Retinal pigment epithelial cell (primary cell): ENCODE data around the gene ZNF573.
A peak's percentile ranks its signal among the peaks of the same experiment; 100 is the strongest.
"Not testable (repeated sequence)": the region's sequence is repeated elsewhere in the genome, so short reads cannot be mapped to it uniquely, and the experiment has no call there.

Experiments
- DNase-seq: peaks from one replicate; pipeline ENCODE4 v3.0.0-alpha.2; 2010; ENCODE audit warnings: low read depth
- H3K4me3 ChIP-seq: 2 replicates; pipeline ENCODE4 v1.5.1; 2011; ENCODE audit warnings: mild to moderate bottlenecking, low read length, control low read depth, moderate library complexity
- TF ChIP-seq, protein P1 (sequence below): conservative IDR thresholded peaks from 2 replicates; pipeline ENCODE4 v1.5.1; 2011; ENCODE audit warnings: low read depth, low read length, control low read depth, inconsistent platforms

ZNF573 gene

DNA sequence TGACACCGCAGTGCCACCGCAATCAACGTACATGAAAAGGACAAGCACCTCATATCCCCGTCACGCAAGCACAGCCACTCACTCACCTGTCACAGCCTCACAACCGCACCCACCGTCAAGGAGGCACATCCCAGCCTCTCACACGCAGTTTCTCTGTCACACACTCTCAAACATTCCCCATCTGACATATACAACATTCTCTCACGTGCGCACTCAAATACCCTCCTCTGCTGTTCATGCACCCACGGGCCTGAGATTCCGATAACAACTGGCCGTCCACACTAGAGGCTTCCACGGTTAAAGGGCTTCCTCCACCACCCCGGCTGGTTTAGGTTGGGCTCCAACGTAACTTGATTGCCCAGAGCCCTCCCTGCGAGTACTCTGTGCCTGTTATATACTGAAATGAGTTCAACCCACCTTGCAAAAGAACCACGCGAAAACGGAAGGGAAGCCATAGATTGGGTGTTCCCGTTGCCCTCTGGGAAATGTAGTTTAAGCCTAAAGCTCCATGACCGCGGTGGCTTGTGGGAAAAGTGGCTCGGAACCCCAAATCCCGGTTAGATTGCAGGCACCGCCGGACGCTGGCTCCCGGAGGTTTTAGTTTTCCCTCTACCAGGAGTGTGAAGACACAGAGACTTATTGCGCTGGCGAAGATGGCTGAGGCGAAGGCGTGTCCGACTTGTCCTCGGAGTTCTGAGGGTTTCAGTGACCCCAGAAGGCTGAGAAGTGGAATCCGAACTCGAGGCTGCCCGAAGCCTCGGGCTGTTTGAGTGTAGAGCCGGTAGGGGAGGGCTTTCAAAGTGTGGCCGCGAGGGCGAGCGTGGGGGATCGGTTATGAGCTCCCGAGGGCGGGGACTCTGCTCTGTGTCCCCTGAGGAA, at the start of gene ZNF573:
Gene ZNF573 (minus strand): TSS at position 460 of the 879 bp plus-strand sequence. CDS start 5,857 bp downstream, outside the sequence.
- peak within 1 kb of the TSS; percentile 83 for H3K4me3 ChIP-seq
- DNase-seq: peak; percentile 69
- TF ChIP-seq, protein P1, sequence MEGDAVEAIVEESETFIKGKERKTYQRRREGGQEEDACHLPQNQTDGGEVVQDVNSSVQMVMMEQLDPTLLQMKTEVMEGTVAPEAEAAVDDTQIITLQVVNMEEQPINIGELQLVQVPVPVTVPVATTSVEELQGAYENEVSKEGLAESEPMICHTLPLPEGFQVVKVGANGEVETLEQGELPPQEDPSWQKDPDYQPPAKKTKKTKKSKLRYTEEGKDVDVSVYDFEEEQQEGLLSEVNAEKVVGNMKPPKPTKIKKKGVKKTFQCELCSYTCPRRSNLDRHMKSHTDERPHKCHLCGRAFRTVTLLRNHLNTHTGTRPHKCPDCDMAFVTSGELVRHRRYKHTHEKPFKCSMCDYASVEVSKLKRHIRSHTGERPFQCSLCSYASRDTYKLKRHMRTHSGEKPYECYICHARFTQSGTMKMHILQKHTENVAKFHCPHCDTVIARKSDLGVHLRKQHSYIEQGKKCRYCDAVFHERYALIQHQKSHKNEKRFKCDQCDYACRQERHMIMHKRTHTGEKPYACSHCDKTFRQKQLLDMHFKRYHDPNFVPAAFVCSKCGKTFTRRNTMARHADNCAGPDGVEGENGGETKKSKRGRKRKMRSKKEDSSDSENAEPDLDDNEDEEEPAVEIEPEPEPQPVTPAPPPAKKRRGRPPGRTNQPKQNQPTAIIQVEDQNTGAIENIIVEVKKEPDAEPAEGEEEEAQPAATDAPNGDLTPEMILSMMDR: peak; percentile 13

DNA sequence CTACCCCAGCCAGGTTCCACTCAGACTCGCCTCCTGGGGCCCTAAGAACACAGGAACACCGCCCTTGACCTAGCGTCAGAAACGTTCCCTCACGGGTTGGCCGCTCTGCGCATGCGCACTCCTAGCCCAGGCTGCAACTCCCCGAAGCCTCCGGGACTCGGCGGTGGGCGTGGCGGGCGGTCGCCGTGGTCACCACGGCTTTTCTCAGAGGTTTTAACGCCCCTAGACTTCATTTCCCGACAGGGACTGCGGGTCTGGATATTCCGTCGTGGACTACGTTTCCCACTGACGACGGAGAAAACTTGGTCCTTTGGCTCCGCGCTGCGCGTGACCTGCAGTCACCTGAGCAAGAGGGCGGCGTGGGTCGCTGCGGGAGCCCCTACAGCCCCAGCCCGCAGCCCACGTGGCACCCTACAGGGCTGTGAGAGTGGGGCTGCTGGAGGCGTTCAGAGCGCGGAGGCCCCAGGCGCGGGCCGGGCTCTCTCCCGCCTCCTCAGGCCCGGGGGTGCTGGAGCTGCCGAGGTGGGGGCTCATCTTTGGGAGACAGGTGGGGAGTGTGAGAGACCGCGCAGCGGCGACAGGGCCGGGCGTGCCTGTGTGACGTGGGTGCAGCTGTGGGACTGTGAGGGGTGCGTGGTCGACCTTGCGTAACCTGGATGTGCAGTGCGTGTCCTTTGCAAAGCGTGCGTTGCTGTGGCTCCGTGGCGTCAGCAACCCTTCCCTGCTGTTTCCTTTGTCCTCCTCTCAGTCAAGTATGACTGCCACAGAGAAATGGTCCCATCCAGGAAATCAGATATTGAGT, 38.0 kb upstream of the ZNF573 start:
- H3K4me3 ChIP-seq: peak overlapping the region; percentile 68
- TF ChIP-seq, protein P1: no peak
- DNase-seq: peak; percentile 20

DNA sequence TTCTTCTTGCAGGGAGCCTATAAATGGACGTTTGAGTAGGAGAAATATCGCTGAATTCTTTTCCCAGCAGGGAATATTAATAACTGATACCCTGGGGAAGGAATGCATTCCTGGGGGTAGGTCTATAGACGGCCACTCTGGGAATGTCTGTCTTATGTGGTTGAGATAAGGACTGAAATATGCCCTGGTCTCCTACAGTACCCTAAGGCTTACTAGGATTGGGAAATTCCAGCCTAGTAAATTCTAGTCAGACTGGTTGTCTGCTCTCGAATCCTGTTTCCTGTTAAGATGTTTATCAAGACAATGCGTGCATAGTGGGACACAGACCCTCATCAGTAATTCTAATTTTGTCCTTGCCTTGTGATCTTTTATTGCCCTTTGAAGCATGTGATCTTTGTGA, 36.2 kb upstream of the ZNF573 start:
- H3K4me3 ChIP-seq, DNase-seq: not testable (repeated sequence)

GRCh38 chr19:37813340-37813739, 34.0 kb upstream of the ZNF573 start:
- H3K4me3 ChIP-seq: no peak overlapping the region
- TF ChIP-seq, protein P1: no peak
- no peak for DNase-seq

- no peak overlapping the region for H3K4me3 ChIP-seq
- DNase-seq: no peak
- TF ChIP-seq, protein P1: no peak
Measured at GRCh38 chr19:37809366-37809765, 30.0 kb upstream of the ZNF573 start.

- DNase-seq: no peak
- TF ChIP-seq, protein P1: no peak
Measured at GRCh38 chr19:37803249-37803840, 24.0 kb upstream of the ZNF573 start.

GRCh38 chr19:37790244-37790925, 11.0 kb upstream of the ZNF573 start:
- TF ChIP-seq, protein P1: no peak
- no peak overlapping the region for H3K4me3 ChIP-seq
- no peak for DNase-seq

More at GRCh38 chr19:37803249-37803840, 24.0 kb upstream of the ZNF573 start:
- no peak overlapping the region for H3K4me3 ChIP-seq
